Stimulated activated naive CD8-positive, alpha-beta T cell treated with anti-CD3 and anti-CD28 coated beads, Interleukin-15, amount 100 ng/mL, for 72 hours (primary cell): ENCODE measurements around the gene SLC36A3.
"Not testable (repeated sequence)": the region's sequence is repeated elsewhere in the genome, so short reads cannot be mapped to it uniquely, and the experiment has no call there.

Experiments
- ATAC-seq: fragments of 150-1000 bp; cut with Tn5 transposase; 2 replicates; pipeline ENCODE4 v1.10.0; 2021; ENCODE audit warnings: mild to moderate bottlenecking, moderate library complexity
- DNase-seq, 2 donors: peaks; one replicate each; pipeline ENCODE4 v3.0.0; 2021 to 2022
- H3K27ac Mint-ChIP-seq, 2 donors: one replicate each; pipeline ENCODE4 v1.8.0; 2022; ENCODE audit warnings: mild to moderate bottlenecking in 2 of 2, mixed read lengths in 2 of 2, moderate library complexity in 2 of 2
- H3K27me3 Mint-ChIP-seq: one replicate; pipeline ENCODE4 v1.8.0; 2022; ENCODE audit warnings: mixed read lengths
- H3K4me1 Mint-ChIP-seq: one replicate; pipeline ENCODE4 v1.8.0; 2022; ENCODE audit warnings: mild to moderate bottlenecking, mixed read lengths
- H3K4me3 Mint-ChIP-seq, 2 donors: one replicate each; pipeline ENCODE4 v1.8.0; 2022; ENCODE audit warnings: mild to moderate bottlenecking in 2 of 2, mixed read lengths in 2 of 2, moderate library complexity in 1 of 2
- H3K9me3 Mint-ChIP-seq, 2 donors: one replicate each; pipeline ENCODE4 v1.8.0; 2022; ENCODE audit warnings: mixed read lengths in 2 of 2

Gene SLC36A3

GRCh38 chr5:151257731-151258181 lies 45.8 kb downstream of the SLC36A3 start:
- Mint-ChIP-seq H3K4me1 (peaks cover 44% of the 10 kb centered on the region), H3K27ac (peak overlapping the region in 1 of 2 donors; percentile 82)

DNA sequence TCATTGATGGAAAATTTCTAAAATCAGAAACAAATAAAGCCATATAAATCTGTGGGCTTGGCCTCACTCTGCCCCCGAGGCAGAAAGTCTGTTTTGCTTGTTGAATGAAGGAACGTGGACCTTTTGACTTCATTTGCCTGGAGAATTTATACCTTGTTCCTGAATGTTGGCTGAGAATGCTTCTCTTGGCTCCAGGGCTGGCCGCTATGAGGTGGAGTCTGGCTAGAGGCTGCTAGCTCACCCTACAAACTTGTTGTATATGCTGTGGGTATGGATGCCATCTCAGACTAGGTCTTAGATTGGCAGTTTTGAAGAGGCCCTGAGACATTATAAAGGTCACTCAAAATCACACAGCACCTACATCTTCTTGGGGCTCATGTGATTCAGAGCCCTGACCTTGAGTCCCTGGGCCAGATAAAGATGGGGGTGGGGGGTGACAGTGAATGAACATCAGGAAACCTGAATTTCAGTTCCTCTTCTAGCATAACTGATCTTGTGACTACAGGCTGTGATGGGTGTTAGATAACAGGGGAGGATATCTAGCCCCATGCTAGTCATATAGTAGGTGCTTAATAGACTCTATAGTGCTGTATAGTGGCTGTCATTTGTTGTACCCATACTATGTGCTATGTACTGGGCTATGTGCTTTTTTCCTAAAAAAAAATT lies 47.8 kb downstream of the SLC36A3 start:
- H3K27ac Mint-ChIP-seq: no peak overlapping the region
- H3K9me3 Mint-ChIP-seq: no peaks in the 10 kb centered on the region
- peaks cover 59% of the 10 kb centered on the region for H3K4me1 Mint-ChIP-seq
- no peak for ATAC-seq
- H3K4me3 Mint-ChIP-seq: no peak overlapping the region
- H3K27me3 Mint-ChIP-seq: no peaks in the 10 kb centered on the region
- DNase-seq: no peak

More at GRCh38 chr5:151257731-151258181, 45.8 kb downstream of the SLC36A3 start:
- Mint-ChIP-seq H3K27me3 (no peaks in the 10 kb centered on the region), H3K9me3 (no peaks in the 10 kb centered on the region), H3K4me3 (no peak overlapping the region)
- ATAC-seq (no peak), DNase-seq (no peak)

DNA sequence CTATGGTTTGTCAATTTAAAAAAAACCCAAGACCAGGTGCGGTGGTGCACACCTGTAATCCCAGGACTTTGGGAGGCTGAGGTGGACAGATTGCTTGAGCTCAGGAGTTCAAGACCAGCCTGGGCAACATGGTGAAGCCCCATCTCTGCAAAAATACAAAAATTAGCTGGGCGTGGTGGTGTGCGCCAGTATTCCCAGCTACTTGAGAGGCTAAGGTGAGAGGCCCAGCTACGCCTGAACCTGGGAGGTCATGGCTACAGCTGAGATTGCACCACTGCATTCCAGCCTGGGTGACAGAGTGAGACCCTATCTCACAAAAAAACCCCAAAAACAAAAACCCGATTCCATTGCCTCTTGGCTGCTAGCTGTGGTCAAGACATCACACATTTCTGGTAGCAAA lies 48.6 kb downstream of the SLC36A3 start:
- not testable (repeated sequence) for H3K9me3 Mint-ChIP-seq, H3K27ac Mint-ChIP-seq, ATAC-seq, H3K27me3 Mint-ChIP-seq, DNase-seq, H3K4me3 Mint-ChIP-seq
- H3K4me1 Mint-ChIP-seq: peaks cover 67% of the 10 kb centered on the region

- Mint-ChIP-seq H3K4me1 (peaks cover 65% of the 10 kb centered on the region), H3K27ac (no peak overlapping the region), H3K27me3 (no peaks in the 10 kb centered on the region), H3K9me3 (no peaks in the 10 kb centered on the region), H3K4me3 (no peak overlapping the region)
- DNase-seq (no peak), ATAC-seq (no peak)
Observed at GRCh38 chr5:151254556-151254955, 49.0 kb downstream of the SLC36A3 start.

- H3K27me3 Mint-ChIP-seq: no peaks in the 10 kb centered on the region
- peak overlapping the region in 1 of 2 donors; percentile 80 for H3K27ac Mint-ChIP-seq
- no peak for ATAC-seq
- peaks cover 56% of the 10 kb centered on the region for H3K4me1 Mint-ChIP-seq
- H3K9me3 Mint-ChIP-seq: no peaks in the 10 kb centered on the region
- H3K4me3 Mint-ChIP-seq: peak overlapping the region; percentile 86 to 89
- DNase-seq: no peak
Observed at GRCh38 chr5:151253605-151253950, 50.0 kb downstream of the SLC36A3 start.

GRCh38 chr5:151252762-151253604 lies 50.6 kb downstream of the SLC36A3 start, which contains the start of gene GM2A:
GM2A (plus strand) TSS chr5:151253185; CDS start chr5:151253217, 32 bp downstream.
- H3K27ac Mint-ChIP-seq: peak within 1 kb of the TSS; percentile 81 to 93
- peak within 1 kb of the TSS; percentile 86 to 89 for H3K4me3 Mint-ChIP-seq
- ATAC-seq: peak; percentile 95
- H3K9me3 Mint-ChIP-seq: no peaks in the 10 kb centered on the region
- peaks cover 51% of the 10 kb centered on the region for H3K4me1 Mint-ChIP-seq
- H3K27me3 Mint-ChIP-seq: no peaks in the 10 kb centered on the region
- peak; percentile 95 to 99 for DNase-seq

- Mint-ChIP-seq H3K4me3 (peak overlapping the region; percentile 86 to 89), H3K27me3 (no peaks in the 10 kb centered on the region), H3K9me3 (no peaks in the 10 kb centered on the region), H3K4me1 (peaks cover 43% of the 10 kb centered on the region), H3K27ac (peak overlapping the region; percentile 37 to 56)
- DNase-seq (no peak), ATAC-seq (no peak)
Observed at GRCh38 chr5:151251621-151252020, 51.9 kb downstream of the SLC36A3 start.

DNA sequence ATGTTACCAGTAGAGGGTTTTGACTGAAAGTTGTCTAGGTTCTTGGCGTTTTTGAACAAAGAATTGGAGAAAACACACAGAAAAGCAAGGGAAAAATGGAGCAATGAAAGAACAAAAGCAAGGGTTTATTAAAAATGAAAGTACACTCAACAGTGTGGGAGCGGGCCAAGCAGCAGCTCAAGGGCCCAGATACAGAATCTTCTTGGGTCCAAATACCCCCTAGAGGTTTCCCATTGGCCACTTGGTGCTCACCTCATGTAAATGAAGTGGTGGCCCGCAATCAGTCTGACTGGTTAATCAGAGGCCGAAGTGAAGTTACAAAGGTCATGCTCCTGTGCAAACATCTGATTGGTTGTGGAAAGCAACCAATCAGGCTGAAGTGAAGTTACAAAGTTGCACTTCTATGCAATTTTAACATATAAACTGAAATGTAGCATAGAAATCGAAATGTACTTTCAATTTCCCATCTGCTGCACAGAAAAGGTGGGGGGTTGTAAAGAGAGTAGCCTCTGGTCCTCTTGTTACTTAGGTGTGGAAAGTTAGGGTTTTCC lies 52.5 kb downstream of the SLC36A3 start:
- H3K27me3 Mint-ChIP-seq: no peaks in the 10 kb centered on the region
- H3K4me1 Mint-ChIP-seq: peaks cover 43% of the 10 kb centered on the region
- no peaks in the 10 kb centered on the region for H3K9me3 Mint-ChIP-seq
- H3K27ac Mint-ChIP-seq: peak overlapping the region; percentile 37 to 72
- H3K4me3 Mint-ChIP-seq: peak overlapping the region; percentile 64
- DNase-seq (peak; percentile 27 to 50), ATAC-seq (no peak)

- H3K4me1 Mint-ChIP-seq: peaks cover 43% of the 10 kb centered on the region
- DNase-seq: no peak
- peak overlapping the region in 1 of 2 donors; percentile 72 for H3K27ac Mint-ChIP-seq
- no peak for ATAC-seq
- no peaks in the 10 kb centered on the region for H3K9me3 Mint-ChIP-seq
- no peaks in the 10 kb centered on the region for H3K27me3 Mint-ChIP-seq
- H3K4me3 Mint-ChIP-seq: peak overlapping the region; percentile 64
Observed at GRCh38 chr5:151250346-151251000, 53.1 kb downstream of the SLC36A3 start.

GRCh38 chr5:151249281-151249680 lies 54.3 kb downstream of the SLC36A3 start:
- Mint-ChIP-seq H3K4me1 (peaks cover 44% of the 10 kb centered on the region), H3K9me3 (no peaks in the 10 kb centered on the region), H3K27ac (no peak overlapping the region), H3K4me3 (no peak overlapping the region), H3K27me3 (no peaks in the 10 kb centered on the region)
- ATAC-seq (no peak), DNase-seq (no peak)

DNA sequence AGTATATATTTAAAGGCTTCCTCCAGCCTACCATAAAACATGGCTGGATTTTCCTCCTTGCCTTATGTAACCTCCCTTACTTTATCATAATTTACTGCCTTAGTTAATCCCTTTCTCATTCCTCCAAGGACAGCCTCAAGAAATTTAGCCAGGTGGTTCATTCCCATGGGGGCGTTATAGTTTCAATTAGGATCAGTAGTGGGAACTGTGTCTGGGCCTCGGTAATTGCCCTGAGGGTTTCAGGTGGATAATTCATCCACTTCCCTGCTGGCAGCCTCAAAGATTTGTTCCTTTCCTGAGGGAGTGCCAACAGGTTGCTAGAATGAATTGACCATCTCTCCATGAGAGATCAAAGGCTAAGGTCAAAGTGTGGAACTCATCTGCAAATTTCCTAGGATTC lies 54.9 kb downstream of the SLC36A3 start:
- no peak overlapping the region for H3K4me3 Mint-ChIP-seq
- H3K27ac Mint-ChIP-seq: no peak overlapping the region
- no peak for DNase-seq
- ATAC-seq: no peak
- H3K9me3 Mint-ChIP-seq: no peaks in the 10 kb centered on the region
- H3K4me1 Mint-ChIP-seq: peaks cover 44% of the 10 kb centered on the region
- H3K27me3 Mint-ChIP-seq: no peaks in the 10 kb centered on the region

- H3K4me1 Mint-ChIP-seq: peaks cover 30% of the 10 kb centered on the region
- DNase-seq (no peak), ATAC-seq (no peak)
- no peak overlapping the region for H3K27ac Mint-ChIP-seq
- no peaks in the 10 kb centered on the region for H3K27me3 Mint-ChIP-seq
- no peaks in the 10 kb centered on the region for H3K9me3 Mint-ChIP-seq
- no peak overlapping the region for H3K4me3 Mint-ChIP-seq
Observed at GRCh38 chr5:151245680-151246219, 57.8 kb downstream of the SLC36A3 start.

DNA sequence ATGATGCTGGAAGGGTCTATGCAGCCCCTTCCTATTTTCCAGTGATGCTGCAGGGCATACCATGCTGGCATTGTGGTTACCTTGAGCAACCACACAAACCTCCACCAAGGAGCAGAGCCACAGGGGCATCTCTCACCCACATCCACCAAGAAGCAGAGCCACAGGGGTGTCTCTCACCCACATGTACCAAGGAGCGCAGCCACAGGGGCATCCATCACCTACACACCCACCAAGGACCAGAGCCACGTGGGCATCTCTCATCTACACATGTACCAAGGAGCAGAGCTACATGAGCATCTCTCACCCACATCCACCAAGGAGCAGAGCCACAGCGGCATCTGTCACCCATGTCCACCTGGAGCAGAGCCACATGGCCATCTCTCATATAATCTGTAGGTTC lies 59.4 kb downstream of the SLC36A3 start:
- peak; percentile 50 for ATAC-seq
- H3K4me3 Mint-ChIP-seq: no peak overlapping the region
- H3K27me3 Mint-ChIP-seq: no peaks in the 10 kb centered on the region
- no peak for DNase-seq
- peaks cover 22% of the 10 kb centered on the region for H3K4me1 Mint-ChIP-seq
- peak overlapping the region in 1 of 2 donors; percentile 66 for H3K27ac Mint-ChIP-seq
- no peaks in the 10 kb centered on the region for H3K9me3 Mint-ChIP-seq

DNA sequence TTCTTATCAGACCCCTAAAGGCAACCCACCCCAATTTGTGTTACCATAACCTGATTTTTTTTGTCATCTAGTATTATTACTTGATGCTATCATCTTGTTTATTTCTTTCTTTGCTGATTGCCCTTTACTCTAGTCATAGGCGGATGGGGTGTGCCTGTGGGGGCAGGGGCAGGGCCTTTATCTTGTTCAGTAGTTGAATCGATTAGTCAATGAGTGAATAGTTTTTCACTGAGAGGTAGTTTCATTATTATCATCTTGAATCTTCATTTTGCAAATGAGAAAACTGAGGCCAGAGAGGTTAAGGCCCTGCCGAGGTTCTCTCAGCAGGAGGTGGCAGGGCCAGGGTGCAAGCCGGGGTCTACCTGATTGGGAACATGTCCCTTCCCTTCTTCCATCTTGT lies 60.0 kb downstream of the SLC36A3 start:
- no peak for DNase-seq
- Mint-ChIP-seq H3K9me3 (no peaks in the 10 kb centered on the region), H3K27ac (no peak overlapping the region), H3K27me3 (no peaks in the 10 kb centered on the region), H3K4me3 (no peak overlapping the region), H3K4me1 (peaks cover 22% of the 10 kb centered on the region)
- no peak for ATAC-seq

DNA sequence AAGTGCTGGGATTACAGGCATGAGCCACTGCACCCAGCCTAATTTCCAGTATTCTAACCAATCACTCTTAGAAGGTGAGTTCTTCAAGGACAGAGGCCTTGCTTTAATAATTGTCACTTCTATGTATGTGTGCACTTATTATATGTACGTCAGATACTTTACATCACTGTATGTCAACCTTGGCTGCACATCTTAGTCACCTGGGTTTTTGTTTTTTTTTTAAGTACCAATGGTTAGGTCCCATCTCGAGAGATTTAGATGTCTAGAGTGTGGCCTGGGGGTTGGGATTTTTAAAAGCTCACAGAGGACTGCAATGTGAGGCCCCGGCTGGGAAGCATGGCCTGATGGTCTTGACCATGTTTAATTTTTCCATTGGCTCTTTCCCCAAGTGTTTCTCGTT lies 60.4 kb downstream of the SLC36A3 start:
- Mint-ChIP-seq H3K4me1 (peaks cover 22% of the 10 kb centered on the region), H3K9me3 (no peaks in the 10 kb centered on the region), H3K27me3 (no peaks in the 10 kb centered on the region), H3K27ac (no peak overlapping the region), H3K4me3 (no peak overlapping the region)
- DNase-seq (no peak), ATAC-seq (no peak)
